ENCODE data around the gene RAVER1. TPM values are rescaled to one million over a fixed set of nuclear protein-coding genes. Genes with fewer than 3 reads are reported as not detected.

RAVER1 gene
- total and polyA plus RNA-seq, 9 of the 15 experiments (the other 6 are each of a cell fraction or from before 2014, with no cell fraction given): 0.06 to 113 (median 7.0) TPM

GRCh38 chr19:10334588-10335351, 1.4 kb upstream of the RAVER1 start (continued):
- TF ChIP-seq THAP12 (CRISPR knock-in tag; IDR thresholded peaks at IDR 0.05): peak; percentile 4; the same call in 1 of the 2 replicates
- TF ChIP-seq KAT8 (IDR thresholded peaks at IDR 0.05; ENCODE audit: low read depth): no peak
- TF ChIP-seq ZNF121 (CRISPR knock-in tag; conservative IDR thresholded peaks at IDR 0.05): no peak
- no peak for TF ChIP-seq MYNN (IDR thresholded peaks at IDR 0.05)
- TF ChIP-seq MYNN (CRISPR knock-in tag; IDR thresholded peaks at IDR 0.05): no peak
- TF ChIP-seq ZNF347 (CRISPR knock-in tag; IDR thresholded peaks at IDR 0.05; ENCODE audit: low read depth): no peak
- no peak for TF ChIP-seq MED1 (CRISPR knock-in tag; IDR thresholded peaks at IDR 0.05; ENCODE audit: borderline replicate concordance)
- TF ChIP-seq E2F6 (IDR thresholded peaks at IDR 0.05; ENCODE audit: borderline replicate concordance in 1 of 2, extremely low read depth in 1 of 2, insufficient read depth in 1 of 2, insufficient read length in 1 of 2, low read depth in 1 of 2, low read length in 1 of 2, poor library complexity in 1 of 2, severe bottlenecking in 1 of 2): peak in 1 of 2 experiments; percentile 39
- peak in 1 of 2 experiments; percentile 48; a peak in 1 of 4 replicates for TF ChIP-seq FOXK2 (conservative IDR thresholded peaks at IDR 0.05 in 1 of 2, IDR thresholded peaks at IDR 0.05 in 1 of 2; ENCODE audit: low read depth in 2 of 2)
- TF ChIP-seq, protein P1, sequence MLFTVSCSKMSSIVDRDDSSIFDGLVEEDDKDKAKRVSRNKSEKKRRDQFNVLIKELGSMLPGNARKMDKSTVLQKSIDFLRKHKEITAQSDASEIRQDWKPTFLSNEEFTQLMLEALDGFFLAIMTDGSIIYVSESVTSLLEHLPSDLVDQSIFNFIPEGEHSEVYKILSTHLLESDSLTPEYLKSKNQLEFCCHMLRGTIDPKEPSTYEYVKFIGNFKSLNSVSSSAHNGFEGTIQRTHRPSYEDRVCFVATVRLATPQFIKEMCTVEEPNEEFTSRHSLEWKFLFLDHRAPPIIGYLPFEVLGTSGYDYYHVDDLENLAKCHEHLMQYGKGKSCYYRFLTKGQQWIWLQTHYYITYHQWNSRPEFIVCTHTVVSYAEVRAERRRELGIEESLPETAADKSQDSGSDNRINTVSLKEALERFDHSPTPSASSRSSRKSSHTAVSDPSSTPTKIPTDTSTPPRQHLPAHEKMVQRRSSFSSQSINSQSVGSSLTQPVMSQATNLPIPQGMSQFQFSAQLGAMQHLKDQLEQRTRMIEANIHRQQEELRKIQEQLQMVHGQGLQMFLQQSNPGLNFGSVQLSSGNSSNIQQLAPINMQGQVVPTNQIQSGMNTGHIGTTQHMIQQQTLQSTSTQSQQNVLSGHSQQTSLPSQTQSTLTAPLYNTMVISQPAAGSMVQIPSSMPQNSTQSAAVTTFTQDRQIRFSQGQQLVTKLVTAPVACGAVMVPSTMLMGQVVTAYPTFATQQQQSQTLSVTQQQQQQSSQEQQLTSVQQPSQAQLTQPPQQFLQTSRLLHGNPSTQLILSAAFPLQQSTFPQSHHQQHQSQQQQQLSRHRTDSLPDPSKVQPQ (CRISPR knock-in tag; IDR thresholded peaks at IDR 0.05; ENCODE audit: borderline replicate concordance): no peak
- TF ChIP-seq PTTG1 (tag; IDR thresholded peaks at IDR 0.05; ENCODE audit: low read depth): no peak
- TF ChIP-seq MEF2D (tag; conservative IDR thresholded peaks at IDR 0.05; ENCODE audit: low read depth): no peak
- TF ChIP-seq ZKSCAN3 (CRISPR knock-in tag; IDR thresholded peaks at IDR 0.05): no peak
- TF ChIP-seq NRF1 (conservative IDR thresholded peaks at IDR 0.05 in 1 of 2, IDR thresholded peaks at IDR 0.05 in 1 of 2): peak; percentile 69 to 77
- no peak for TF ChIP-seq PCBP2 (IDR thresholded peaks at IDR 0.05; ENCODE audit: low read depth, low read length, poor library complexity, severe bottlenecking)
- no peak for TF ChIP-seq IFI16 (CRISPR knock-in tag; IDR thresholded peaks at IDR 0.05)
- TF ChIP-seq, protein P2, sequence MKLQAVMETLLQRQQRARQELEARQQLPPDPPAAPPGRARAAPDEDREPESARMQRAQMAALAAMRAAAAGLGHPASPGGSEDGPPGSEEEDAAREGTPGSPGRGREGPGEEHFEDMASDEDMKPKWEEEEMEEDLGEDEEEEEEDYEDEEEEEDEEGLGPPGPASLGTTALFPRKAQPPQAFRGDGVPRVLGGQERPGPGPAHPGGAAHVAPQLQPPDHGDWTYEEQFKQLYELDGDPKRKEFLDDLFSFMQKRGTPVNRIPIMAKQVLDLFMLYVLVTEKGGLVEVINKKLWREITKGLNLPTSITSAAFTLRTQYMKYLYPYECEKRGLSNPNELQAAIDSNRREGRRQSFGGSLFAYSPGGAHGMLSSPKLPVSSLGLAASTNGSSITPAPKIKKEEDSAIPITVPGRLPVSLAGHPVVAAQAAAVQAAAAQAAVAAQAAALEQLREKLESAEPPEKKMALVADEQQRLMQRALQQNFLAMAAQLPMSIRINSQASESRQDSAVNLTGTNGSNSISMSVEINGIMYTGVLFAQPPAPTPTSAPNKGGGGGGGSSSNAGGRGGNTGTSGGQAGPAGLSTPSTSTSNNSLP (IDR thresholded peaks at IDR 0.05; ENCODE audit: borderline replicate concordance, low read depth, low read length): no peak

All from K562 (cell line).